Fibroblast of lung (primary cell): Measurements from ENCODE around the gene RASGRF2. TPM values are rescaled to one million over a fixed set of nuclear protein-coding genes. Genes with fewer than 3 reads are reported as not detected.

Experiments used
- DNase-seq, 2 donors: peaks; one replicate each; pipeline versions ENCODE4 v3.0.0 to v3.0.0-alpha.2; 2010; ENCODE audit warnings: low read depth in 2 of 2
- H2AFZ ChIP-seq: 2 replicates; pipeline ENCODE4 v1.5.1; 2012; ENCODE audit warnings: low read length, control low read depth, inconsistent platforms
- H3K27ac ChIP-seq: 2 replicates; pipeline ENCODE4 v1.5.1; 2011; ENCODE audit warnings: low read length, control low read depth; ENCODE audit not compliant: insufficient read depth
- H3K27me3 ChIP-seq: 2 replicates; pipeline ENCODE4 v1.5.1; 2011; ENCODE audit warnings: mild to moderate bottlenecking, low read length; ENCODE audit not compliant: control insufficient read depth, insufficient read depth
- H3K36me3 ChIP-seq: 2 replicates; pipeline ENCODE4 v1.5.1; 2011; ENCODE audit warnings: low read length; ENCODE audit not compliant: control insufficient read depth, insufficient read depth
- H3K4me1 ChIP-seq: 2 replicates; pipeline ENCODE4 v1.5.1; 2011; ENCODE audit warnings: low read length; ENCODE audit not compliant: control insufficient read depth, insufficient read depth; ENCODE audit errors: extremely low read depth
- H3K4me2 ChIP-seq: 2 replicates; pipeline ENCODE4 v1.5.1; 2011; ENCODE audit warnings: low read length, control low read depth; ENCODE audit not compliant: insufficient read depth; ENCODE audit errors: extremely low read depth
- H3K4me3 ChIP-seq, 4 experiments: fragments of 200-600 bp in 1 of 4; sonication (generic) in 1 of 4; replicated peaks in 1 of 4; 2 replicates each; pipeline ENCODE4 v1.5.1; 2011 to 2016; ENCODE audit warnings: low read length in 4 of 4, low read depth in 3 of 4, mild to moderate bottlenecking in 3 of 4, control low read depth in 2 of 4, inconsistent platforms in 1 of 4, mixed read lengths in 1 of 4; ENCODE audit not compliant: insufficient read depth in 1 of 4; ENCODE audit errors: control extremely low read depth in 1 of 4
- H3K79me2 ChIP-seq: 2 replicates; pipeline ENCODE4 v1.5.1; 2012; ENCODE audit warnings: mild to moderate bottlenecking, low read length, inconsistent platforms; ENCODE audit not compliant: control insufficient read depth, insufficient read depth
- H3K9ac ChIP-seq: 2 replicates; pipeline ENCODE4 v1.5.1; 2011; ENCODE audit warnings: mild to moderate bottlenecking, low read length, control low read depth; ENCODE audit not compliant: insufficient read depth
- H3K9me3 ChIP-seq: 2 replicates; pipeline ENCODE4 v1.5.1; 2012; ENCODE audit warnings: low read depth, low read length; ENCODE audit not compliant: control insufficient read depth, insufficient read depth
- H4K20me1 ChIP-seq: 2 replicates; pipeline ENCODE4 v1.5.1; 2011; ENCODE audit warnings: low read length; ENCODE audit not compliant: control insufficient read depth, insufficient read depth; ENCODE audit errors: extremely low read depth
- EZH2 ChIP-seq: IDR thresholded peaks from 2 replicates; pipeline ENCODE4 v1.5.1; 2012; ENCODE audit warnings: low read length, control low read depth, mild to moderate bottlenecking; ENCODE audit errors: missing control alignments
- polyA plus RNA-seq, 2 donors: library from polyadenylated mRNA; depleted of rRNA in 1 of 2; stranded (reverse) in 1 of 2; unstranded in 1 of 2; fragments of >200 nt; gene quantifications; 2 replicates each; pipeline ENCODE4 v1.2.1, GENCODE V29; 2011 to 2012; ENCODE audit warnings: missing spikeins in 1 of 2
- total RNA-seq: library from RNA; depleted of rRNA; stranded (reverse); fragments of >200 nt; gene quantifications from 2 replicates; pipeline ENCODE4 v1.2.1, GENCODE V29; 2014
- TF ChIP-seq, protein P1 (sequence below), 2 donors: IDR thresholded peaks in 1 of 2; conservative IDR thresholded peaks in 1 of 2; 1 replicate in 1 of 2; 2 replicates in 1 of 2; pipeline ENCODE4 v1.5.1; 2011 to 2012; ENCODE audit warnings: low read length in 2 of 2, control low read depth in 1 of 2, inconsistent platforms in 1 of 2, low read depth in 1 of 2, mild to moderate bottlenecking in 1 of 2

Gene RASGRF2
- total and polyA plus RNA-seq, 2 donors (not counting 1 experiment from before 2014, with no cell fraction given), result 3.5 to 19.5 TPM

- DNase-seq, result peak; percentile 13 to 27
- H2AFZ ChIP-seq, result no peak overlapping the region
Observed at GRCh38 chr5:80937584-80938356, 22.4 kb upstream of the RASGRF2 start.

DNA sequence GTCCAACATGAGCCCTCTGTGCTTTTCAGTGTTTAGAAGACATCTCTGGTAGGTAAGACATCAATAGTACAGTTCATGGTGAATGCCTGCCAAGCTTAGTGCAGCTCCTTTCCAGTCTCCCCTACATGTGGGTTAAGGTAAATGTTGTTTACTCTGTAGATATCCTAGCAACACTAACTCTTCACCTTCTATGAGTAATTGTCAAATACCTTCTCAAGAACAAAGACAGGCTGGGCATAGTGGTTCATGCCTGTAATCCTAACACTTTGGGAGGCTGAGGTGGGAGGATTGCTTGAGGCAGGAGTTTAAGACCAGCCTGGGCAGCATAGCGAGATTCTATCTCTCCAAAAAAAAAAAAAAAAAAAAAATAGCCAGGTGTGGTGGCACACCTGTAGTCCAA is 18.7 kb upstream of the RASGRF2 start:
- no peaks in the 10 kb centered on the region for H3K79me2 ChIP-seq
- H3K4me1 ChIP-seq, result no peaks in the 10 kb centered on the region
- no peak for DNase-seq
- H3K36me3 ChIP-seq, result no peaks in the 10 kb centered on the region
- H2AFZ ChIP-seq, result no peak overlapping the region
- H4K20me1 ChIP-seq, result no peaks in the 10 kb centered on the region
- H3K4me2 ChIP-seq, result no peak overlapping the region
- H3K4me3 ChIP-seq, result no peak overlapping the region
- no peak overlapping the region for H3K9ac ChIP-seq
- no peaks in the 10 kb centered on the region for H3K27me3 ChIP-seq
- no peak overlapping the region for H3K27ac ChIP-seq
- no peaks in the 10 kb centered on the region for H3K9me3 ChIP-seq
- TF ChIP-seq, protein P1, sequence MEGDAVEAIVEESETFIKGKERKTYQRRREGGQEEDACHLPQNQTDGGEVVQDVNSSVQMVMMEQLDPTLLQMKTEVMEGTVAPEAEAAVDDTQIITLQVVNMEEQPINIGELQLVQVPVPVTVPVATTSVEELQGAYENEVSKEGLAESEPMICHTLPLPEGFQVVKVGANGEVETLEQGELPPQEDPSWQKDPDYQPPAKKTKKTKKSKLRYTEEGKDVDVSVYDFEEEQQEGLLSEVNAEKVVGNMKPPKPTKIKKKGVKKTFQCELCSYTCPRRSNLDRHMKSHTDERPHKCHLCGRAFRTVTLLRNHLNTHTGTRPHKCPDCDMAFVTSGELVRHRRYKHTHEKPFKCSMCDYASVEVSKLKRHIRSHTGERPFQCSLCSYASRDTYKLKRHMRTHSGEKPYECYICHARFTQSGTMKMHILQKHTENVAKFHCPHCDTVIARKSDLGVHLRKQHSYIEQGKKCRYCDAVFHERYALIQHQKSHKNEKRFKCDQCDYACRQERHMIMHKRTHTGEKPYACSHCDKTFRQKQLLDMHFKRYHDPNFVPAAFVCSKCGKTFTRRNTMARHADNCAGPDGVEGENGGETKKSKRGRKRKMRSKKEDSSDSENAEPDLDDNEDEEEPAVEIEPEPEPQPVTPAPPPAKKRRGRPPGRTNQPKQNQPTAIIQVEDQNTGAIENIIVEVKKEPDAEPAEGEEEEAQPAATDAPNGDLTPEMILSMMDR (conservative IDR thresholded peaks at IDR 0.05 in 1 of 2, IDR thresholded peaks at IDR 0.05 in 1 of 2; ENCODE audit: low read depth in 1 of 2, low read length in 2 of 2), result no peak
- no peak for TF ChIP-seq EZH2

More at GRCh38 chr5:80937584-80938356, 22.4 kb upstream of the RASGRF2 start:
- H3K4me2 ChIP-seq, result no peak overlapping the region
- no peaks in the 10 kb centered on the region for H3K4me1 ChIP-seq
- H3K4me3 ChIP-seq, result no peak overlapping the region
- H3K9ac ChIP-seq, result no peak overlapping the region
- H3K27ac ChIP-seq, result no peak overlapping the region
- no peaks in the 10 kb centered on the region for H3K79me2 ChIP-seq
- H3K27me3 ChIP-seq, result no peaks in the 10 kb centered on the region
- no peaks in the 10 kb centered on the region for H3K36me3 ChIP-seq
- TF ChIP-seq, protein P1 (conservative IDR thresholded peaks at IDR 0.05 in 1 of 2, IDR thresholded peaks at IDR 0.05 in 1 of 2; ENCODE audit: low read depth in 1 of 2, low read length in 2 of 2), result no peak
- no peak for TF ChIP-seq EZH2
- no peaks in the 10 kb centered on the region for H4K20me1 ChIP-seq
- no peaks in the 10 kb centered on the region for H3K9me3 ChIP-seq

DNA sequence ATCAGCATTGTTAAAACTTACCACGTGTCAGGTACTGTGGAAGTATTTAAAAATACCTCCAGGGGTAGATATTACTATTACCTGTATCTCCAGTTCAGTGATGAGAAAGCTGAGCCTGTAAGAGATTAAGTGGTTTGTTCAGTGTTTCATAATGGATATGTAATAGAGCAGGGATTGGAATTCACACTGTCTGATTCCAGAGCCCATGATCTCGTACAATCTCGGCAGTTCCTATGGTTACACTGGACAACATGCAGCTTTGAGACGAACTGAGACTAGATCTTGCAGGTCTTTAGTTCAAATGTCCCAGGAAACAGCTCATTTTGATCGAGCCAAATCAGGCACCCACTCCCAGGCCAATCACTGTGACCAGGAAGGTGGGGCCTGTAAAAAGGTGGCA is 8.8 kb upstream of the RASGRF2 start:
- no peaks in the 10 kb centered on the region for H3K27me3 ChIP-seq
- DNase-seq, result no peak
- no peak overlapping the region for H3K9ac ChIP-seq
- no peak for TF ChIP-seq EZH2
- TF ChIP-seq, protein P1 (conservative IDR thresholded peaks at IDR 0.05 in 1 of 2, IDR thresholded peaks at IDR 0.05 in 1 of 2; ENCODE audit: low read depth in 1 of 2, low read length in 2 of 2), result no peak
- no peak overlapping the region for H3K4me3 ChIP-seq
- no peaks in the 10 kb centered on the region for H3K79me2 ChIP-seq
- no peaks in the 10 kb centered on the region for H3K4me1 ChIP-seq
- H2AFZ ChIP-seq, result no peak overlapping the region
- no peaks in the 10 kb centered on the region for H4K20me1 ChIP-seq
- H3K4me2 ChIP-seq, result no peak overlapping the region
- no peak overlapping the region for H3K27ac ChIP-seq
- no peaks in the 10 kb centered on the region for H3K36me3 ChIP-seq
- no peaks in the 10 kb centered on the region for H3K9me3 ChIP-seq
